GM20431 (cell line): Measurements from ENCODE around the gene LGALSL.

Source experiments
- in situ Hi-C: fragments of 300-500 bp; cut with MseI, MboI; formaldehyde crosslinking; loops from one replicate; pipeline ENCODE4 v1.15.0; 2020; ENCODE audit warnings: low sequenced_read_pairs; ENCODE audit not compliant: unreplicated experiment

Gene LGALSL

DNA sequence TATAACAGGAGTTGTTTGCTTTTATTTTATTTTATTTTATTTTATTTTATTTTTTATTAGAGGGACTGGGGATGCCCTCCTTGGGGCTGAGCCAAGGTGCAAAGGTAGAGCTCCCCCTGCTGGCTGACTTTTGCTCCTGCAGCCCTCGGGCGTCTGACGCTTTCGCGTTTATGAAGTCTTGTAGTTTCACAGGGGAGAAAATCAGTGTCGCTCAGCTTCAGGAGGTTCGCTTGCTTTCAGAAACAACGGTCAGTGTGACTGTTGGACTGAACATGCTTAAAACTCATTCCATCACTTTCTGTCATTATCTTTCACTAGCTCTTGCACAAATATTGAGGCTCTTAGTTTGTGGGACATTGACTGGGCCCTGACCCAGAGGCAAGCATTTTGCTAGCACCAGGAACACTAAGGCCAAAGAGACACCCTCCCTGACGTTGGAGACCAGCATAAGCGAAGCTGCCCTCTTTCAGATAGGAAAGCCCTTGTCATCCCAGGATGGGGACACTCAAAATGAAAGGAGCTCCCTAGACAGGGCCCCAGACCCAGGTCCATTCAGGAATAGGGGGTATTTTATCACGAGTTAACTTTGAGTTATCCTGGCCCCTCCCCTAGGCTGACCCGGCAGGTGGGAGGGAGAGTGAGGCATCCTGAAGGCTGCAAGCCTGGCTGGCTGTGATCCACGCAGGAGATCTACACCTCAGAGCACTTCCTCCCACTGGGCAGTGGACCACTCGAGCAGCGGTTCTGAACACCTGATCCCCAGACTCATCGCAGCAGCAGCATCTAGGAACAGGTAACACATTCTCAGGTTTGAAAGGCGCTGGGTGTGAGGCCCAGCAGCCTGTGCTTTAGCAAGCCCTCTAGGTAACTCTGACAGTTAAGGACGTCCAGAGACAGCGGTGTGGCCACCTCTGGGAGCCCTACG lies 34.4 kb downstream of the LGALSL start:
- in situ Hi-C loops = loop anchor here (10.0 kb wide), 2 partner anchors 154 to 444 kb away; no protein-coding TSS in a partner anchor

DNA sequence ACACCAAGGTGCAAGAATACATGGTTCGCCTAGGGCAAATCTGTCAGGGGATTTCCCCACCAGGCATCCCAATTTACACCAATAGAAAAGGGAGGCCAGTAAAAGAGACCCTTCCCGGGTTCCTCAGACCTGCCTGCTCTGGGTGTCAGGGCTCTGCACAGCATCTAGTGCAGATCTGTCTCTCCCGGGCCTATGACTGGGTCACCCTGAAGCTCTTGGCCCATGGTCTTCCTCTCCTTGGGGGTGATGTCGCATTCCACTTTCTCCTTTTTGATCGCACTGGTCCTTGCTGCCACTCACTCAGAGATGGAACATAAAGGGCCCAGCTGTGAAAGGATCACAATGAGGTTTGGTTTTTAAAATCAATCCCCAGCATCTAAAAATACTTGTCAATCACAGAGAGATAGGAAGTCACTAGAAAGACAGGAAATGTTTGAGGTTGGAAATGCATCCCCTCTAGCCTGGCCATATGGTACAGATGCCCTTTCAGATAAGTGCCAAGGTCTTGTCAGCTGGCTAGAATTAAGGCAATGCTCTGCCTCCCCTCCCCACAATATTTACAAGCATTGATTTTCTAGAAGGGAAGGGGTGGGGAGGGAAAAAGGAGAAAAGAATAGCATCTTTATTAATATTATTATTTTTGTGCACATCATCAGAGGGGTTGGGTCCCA lies 35.3 kb downstream of the LGALSL start:
- in situ Hi-C loops = loop anchor here (10.0 kb wide), 2 partner anchors 154 to 444 kb away; no protein-coding TSS in a partner anchor

DNA sequence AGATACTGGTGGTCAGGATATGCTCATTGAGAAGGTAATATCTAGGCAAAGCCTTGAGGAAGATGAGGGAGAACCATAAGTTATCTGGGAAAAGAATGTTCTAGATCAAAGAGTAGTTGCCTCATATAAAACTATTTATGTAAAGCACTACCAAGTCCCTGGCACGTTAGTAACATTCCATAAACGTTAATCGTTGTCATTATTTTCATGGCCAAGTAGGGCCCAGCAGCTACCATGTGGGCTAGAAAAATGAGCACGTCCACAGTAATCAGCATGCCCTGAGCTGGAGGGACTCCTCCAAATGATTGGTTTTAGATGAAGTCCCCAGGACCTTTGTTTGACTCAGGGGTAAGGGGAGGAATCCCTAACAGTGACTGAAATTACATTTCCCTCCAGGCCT lies 37.5 kb downstream of the LGALSL start:
- in situ Hi-C loops = no loop called here

DNA sequence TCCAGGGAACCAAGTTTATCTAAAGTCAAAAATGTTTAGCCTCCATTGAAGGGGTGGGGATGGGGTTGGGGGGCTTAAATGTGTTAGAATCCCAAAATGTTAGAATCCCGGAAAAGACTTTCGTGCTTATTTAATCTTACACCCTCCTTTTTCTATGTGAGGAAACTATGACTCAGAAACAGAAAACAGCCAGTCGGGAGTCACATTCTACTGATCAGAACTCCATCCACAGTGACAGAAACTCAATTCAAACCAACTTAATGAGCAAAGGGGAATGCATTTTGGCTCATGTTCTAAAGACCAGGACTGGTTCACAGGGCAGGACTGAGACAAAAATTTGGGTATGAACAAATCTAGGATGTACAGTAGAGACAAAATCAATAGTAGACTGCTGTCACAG lies 38.3 kb downstream of the LGALSL start:
- in situ Hi-C loops = no loop called here

DNA sequence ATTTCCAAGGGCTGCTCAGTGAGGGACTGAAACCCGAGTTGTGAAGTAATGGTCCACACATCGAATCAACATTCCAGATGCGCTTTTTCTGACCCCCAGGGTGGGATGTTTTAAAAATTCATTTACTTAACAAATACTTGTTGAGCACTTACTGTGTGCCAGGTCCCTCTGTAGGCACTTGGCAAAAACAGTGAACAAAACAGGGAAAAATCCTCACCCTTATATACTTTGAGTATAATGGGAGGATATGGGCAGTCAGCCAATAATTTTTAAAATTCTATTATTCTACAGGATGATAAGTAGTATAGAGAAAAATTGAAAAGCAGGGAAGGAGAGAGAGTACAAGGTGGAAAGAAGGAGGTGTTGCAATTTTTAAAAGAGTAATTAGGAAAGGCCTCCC lies 38.9 kb downstream of the LGALSL start:
- in situ Hi-C loops = no loop called here

DNA sequence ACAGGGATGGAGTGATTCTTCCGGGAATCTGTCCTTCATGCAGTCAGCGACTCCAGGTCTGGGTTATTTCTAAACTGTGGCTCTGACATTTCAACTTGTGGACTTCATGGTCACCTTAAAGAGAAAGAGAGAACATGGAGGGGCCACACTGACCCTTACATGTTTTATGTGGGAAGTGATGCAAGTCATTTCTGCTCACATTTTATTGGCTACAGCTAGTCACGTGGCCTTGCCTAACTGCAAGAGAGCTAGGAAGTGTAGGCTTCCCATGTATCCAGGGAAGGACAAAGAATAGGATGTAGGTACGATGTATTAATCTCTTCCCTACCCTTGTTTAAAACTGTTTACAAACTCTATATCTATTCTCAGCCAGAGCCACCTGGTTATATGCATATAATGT lies 39.8 kb downstream of the LGALSL start:
- in situ Hi-C loops = no loop called here

DNA sequence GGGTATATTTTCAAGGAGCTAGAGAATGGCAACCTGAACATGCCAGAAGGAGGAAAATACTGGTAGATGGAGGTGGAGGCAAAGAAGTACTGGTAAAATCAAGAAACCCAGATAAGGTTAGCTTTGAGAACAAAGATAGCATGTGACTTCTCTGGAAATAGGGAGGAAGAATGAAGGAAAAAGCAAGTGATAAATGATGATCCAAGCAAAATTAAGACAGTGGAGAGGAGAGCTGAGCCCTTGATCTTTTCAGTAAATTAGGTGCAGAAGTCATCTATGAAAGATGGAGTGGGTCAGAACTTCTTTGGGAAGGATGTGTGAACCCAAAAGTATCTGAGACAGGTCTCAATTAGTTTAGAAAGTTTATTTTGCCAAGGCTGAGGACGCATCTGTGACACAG lies 44.5 kb downstream of the LGALSL start:
- in situ Hi-C loops = no loop called here

DNA sequence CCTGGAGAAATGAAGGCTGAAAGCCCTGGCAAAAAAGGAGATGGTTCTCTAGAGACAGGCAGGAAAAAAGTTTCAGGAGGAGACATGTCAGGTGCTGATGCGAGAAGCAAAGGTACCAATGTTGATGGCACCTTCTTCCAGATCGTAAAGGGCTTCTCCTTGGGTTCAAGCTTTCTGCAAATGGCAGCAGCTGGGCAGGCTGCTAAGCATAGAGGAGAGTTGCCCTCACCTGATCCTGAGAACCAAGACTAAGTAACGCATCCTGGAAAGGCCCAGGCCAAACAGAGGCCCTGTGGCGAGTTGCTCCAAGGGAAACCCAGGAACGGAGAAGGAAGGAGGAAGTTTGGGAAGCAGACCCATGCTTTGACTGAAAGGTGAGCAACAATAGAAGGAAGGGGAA lies 46.6 kb downstream of the LGALSL start:
- in situ Hi-C loops = no loop called here

DNA sequence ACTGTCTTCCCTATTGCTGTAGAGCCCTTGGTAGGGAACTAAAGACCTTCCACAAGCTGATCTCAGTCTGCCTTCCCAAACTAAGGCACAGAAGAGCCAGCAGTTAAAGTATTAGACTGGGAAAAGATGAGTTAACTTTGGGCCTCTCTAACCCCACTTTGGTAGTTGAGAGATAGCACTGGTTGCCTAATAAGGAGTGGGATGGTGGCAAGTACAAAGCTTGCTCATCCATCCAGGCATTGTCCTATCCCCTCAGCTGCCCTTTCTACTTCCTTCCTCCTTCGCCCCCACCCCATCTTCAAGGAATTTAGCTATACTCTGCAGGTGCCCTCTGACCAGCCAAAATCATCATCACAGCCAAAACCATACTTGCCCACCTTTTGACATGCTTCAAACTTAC lies 48.0 kb downstream of the LGALSL start:
- in situ Hi-C loops = no loop called here

DNA sequence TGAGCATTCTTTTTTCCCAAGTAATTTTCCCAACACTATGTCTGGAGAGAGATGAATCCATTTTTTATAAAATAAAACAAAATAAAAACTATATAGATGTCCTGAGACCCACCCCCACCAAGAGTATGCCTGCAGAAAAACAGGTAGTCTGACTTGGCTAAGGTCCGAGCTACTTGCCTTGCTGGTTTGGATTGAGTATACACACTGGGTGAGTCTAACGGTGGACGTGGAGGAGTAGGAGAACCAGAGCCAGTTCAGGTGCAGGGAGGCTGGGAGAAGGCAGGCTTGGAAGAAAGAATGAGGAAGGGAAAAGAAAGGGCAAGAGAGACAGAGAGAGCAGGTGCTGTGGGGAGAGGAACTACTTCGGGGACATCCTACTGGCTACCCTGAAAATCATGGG lies 48.9 kb downstream of the LGALSL start:
- in situ Hi-C loops = no loop called here

DNA sequence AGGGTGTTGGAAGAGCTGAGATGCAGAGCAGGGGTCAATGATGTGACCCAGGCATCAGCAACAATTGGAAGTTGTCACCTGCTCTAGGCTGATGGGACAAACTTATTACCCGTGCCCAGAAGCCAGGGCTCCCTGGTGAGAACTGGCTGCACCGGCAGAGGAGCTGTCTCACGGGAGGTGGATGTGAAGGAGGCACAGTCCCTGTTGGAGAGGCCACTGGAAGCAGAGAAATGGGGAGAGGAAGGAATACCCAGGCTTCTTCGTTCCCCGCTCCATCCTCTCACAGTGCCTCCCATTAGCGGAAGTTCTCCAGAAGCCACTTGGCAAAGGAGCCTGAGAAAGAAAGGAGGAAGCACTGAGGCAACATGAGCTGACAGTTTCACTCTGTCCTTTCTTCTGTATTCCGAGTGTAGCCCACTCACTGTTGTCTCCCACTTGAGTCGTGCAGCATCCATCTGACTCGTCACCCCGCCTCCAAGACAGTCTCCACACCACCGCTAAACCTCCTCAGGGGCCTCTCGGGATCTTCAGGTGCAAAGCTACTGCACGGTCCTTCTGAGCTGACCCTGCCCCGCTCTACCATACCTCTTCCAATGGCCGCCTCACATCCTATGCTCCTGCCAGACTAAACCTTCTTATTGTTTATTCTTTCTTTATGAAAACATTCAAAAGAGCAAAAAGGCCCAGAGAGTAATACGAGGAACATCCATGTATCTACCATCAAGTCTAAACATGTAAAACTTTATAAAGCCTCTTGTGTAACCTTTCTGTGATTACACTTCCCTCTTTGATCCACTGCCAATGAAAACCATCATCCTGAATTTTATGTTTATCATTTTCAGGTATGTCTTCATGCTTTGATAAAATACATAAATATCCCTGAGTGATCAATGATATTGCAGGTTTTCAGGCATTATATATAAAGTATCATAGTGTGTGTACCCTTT lies 51.1 kb downstream of the LGALSL start:
- in situ Hi-C loops = no loop called here

DNA sequence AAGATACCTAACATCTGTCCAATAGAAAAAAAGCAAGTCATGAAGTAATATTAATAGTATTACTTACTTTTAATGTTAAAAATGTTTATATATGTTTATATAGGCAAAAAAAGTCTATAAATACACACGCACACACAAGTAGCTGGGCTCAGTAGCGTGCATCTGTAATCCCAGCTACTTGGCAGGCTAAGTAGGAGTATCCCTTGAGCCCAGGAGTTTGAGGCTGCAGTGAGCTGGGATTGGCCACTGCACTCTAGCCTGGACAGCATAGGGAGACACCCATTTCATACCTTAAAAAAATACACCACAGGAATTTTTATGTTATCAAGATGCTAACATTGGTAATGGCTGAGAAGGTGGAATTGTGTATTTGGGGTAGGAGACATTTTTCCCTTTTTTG lies 52.7 kb downstream of the LGALSL start:
- in situ Hi-C loops = no loop called here
